Measurements from ENCODE around the gene DRD3.

Gene DRD3

DNA sequence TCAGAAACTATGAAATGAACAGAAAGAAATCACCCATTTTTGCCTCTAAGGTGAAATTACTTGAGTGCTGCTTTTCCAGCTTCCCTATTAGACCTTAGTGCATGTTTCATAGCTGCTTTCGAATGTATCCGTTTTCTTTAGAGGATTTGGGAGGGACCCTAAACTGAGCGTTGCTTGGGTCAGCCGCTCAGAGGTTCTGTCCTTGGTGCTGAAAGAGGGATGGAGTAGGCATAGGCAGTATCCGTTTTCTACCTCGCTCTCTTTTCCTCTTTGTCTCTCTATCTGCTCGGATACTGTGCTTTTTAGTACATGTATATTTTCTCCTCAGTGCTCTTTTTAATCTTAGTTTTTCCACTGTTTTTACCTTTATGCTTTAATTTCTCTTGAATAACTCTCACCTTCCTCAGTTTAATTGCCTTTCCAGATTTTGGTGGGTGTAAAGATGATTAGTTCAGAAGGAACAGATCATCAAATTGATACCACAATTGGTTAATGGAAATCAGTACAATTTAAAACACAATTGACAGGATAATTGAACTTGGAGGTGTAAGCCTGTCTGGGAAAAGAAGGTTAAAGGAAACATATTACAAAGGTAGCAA is at the start of gene DRD3:
TSS of gene DRD3 (minus strand) at position 283 of the 599 bp plus-strand sequence. CDS start 7,060 bp downstream, outside the sequence.
- H3K4me1 Mint-ChIP-seq (ENCODE audit: low read depth): peaks cover 7% of the 10 kb centered on the region

DNA sequence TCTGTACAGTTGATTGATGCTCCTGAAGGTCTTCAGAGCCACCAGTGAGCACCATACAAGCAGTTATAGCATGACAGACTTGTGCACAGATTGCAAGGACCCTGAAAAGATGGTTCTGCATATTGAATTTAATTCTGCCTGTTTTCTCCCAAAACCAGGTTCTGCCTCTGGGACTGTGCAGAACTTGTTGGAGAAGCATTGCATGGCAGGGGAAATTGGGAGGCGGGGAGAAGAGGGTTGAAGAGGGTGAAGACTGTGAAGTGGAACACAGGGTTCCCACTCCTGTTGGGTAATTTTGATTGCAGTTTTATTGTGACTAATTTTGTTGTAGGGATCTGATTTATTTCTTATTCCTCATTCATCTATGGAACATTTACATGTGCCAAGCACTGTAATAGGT is 48.2 kb upstream of the DRD3 start:
- Mint-ChIP-seq H3K4me3 (no peak overlapping the region), H3K9me3 (peaks cover 28% of the 10 kb centered on the region), H3K36me3 (ENCODE audit: low read depth) (peaks cover 49% of the 10 kb centered on the region), H3K27me3 (no peaks in the 10 kb centered on the region), H3K27ac (peak overlapping the region; percentile 93), H3K4me1 (ENCODE audit: low read depth) (peaks cover 84% of the 10 kb centered on the region)
- DNase-seq: no peak

More for the DNA sequence above, at the start of gene DRD3:
- Mint-ChIP-seq H3K4me3 (no peak within 1 kb of the TSS), H3K36me3 (ENCODE audit: low read depth) (no peaks in the 10 kb centered on the region), H3K27me3 (peaks cover 8% of the 10 kb centered on the region), H3K9me3 (peaks cover under 1% of the 10 kb centered on the region), H3K27ac (no peak within 1 kb of the TSS)
- DNase-seq: no peak

DNA sequence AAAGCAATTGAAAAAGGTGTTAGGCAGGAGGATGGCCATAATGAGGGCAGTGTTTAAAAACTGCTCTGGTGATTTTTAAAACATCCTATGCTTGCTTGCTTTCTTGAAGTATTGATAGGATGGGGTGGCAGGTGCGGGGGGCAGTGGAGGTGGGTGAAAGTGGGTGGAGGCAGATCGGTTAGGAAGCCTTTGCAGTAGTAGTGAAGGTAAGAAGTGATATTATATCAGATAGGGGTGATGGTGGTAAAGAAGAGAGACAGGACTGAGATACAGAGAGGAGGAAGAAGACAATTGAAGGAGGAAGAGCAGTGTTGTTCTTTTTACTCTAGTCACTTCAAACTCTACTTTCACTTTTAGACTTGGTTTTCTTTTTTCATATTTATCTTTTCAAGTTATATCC is 47.5 kb upstream of the DRD3 start:
- no peak for DNase-seq
- H3K9me3 Mint-ChIP-seq: peaks cover 30% of the 10 kb centered on the region
- no peaks in the 10 kb centered on the region for H3K27me3 Mint-ChIP-seq
- H3K27ac Mint-ChIP-seq: peak overlapping the region; percentile 93
- H3K4me1 Mint-ChIP-seq (ENCODE audit: low read depth): peaks cover 77% of the 10 kb centered on the region
- H3K36me3 Mint-ChIP-seq (ENCODE audit: low read depth): peaks cover 53% of the 10 kb centered on the region
- peak overlapping the region; percentile 54 for H3K4me3 Mint-ChIP-seq

DNA sequence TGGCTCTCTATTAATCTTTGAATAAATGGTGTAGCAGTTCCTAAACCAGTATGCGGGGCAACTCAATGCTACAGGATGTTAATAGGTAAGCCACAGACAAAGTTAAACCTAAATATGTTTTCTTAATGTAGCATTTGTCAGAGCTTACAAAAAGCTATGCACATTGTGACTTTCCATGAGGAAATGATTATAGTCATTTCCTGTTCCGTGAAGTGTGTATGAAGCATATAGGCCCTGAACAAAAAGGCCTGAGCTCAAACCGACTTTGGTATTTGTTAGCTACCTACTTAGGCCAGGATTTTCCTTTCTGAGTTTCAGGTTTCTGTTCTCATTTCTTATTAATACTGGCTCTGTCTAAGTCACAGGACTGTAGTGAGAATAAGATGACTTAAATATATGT is 44.3 kb upstream of the DRD3 start:
- H3K27me3 Mint-ChIP-seq: no peaks in the 10 kb centered on the region
- no peak for DNase-seq
- H3K36me3 Mint-ChIP-seq (ENCODE audit: low read depth): peaks cover 62% of the 10 kb centered on the region
- H3K27ac Mint-ChIP-seq: peak overlapping the region; percentile 98
- peaks cover 49% of the 10 kb centered on the region for H3K4me1 Mint-ChIP-seq (ENCODE audit: low read depth)
- H3K9me3 Mint-ChIP-seq: peaks cover 30% of the 10 kb centered on the region
- no peak overlapping the region for H3K4me3 Mint-ChIP-seq

DNA sequence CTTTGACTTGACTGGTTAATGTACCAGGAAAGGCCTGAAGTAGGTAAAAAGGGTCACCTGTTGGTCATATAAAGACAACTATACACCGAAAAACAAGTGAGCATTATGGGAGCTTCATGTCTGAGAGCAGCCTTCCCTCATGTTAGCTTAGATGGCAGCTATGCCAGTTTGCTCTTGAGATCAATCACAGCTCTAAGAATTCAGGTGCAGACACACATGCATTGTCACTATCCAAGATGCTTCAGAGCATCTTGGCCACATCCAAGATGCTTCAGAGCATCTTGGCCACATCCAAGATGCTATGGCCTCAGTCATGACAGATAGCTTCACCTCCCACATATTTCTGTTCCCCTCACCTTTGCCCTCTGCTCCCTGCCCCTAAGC is 43.0 kb upstream of the DRD3 start:
- Mint-ChIP-seq H3K36me3 (ENCODE audit: low read depth) (peaks cover 62% of the 10 kb centered on the region), H3K4me1 (ENCODE audit: low read depth) (peaks cover 38% of the 10 kb centered on the region), H3K9me3 (peaks cover 30% of the 10 kb centered on the region), H3K27ac (peak overlapping the region; percentile 98), H3K27me3 (no peaks in the 10 kb centered on the region), H3K4me3 (peak overlapping the region; percentile 28)
- DNase-seq: no peak

DNA sequence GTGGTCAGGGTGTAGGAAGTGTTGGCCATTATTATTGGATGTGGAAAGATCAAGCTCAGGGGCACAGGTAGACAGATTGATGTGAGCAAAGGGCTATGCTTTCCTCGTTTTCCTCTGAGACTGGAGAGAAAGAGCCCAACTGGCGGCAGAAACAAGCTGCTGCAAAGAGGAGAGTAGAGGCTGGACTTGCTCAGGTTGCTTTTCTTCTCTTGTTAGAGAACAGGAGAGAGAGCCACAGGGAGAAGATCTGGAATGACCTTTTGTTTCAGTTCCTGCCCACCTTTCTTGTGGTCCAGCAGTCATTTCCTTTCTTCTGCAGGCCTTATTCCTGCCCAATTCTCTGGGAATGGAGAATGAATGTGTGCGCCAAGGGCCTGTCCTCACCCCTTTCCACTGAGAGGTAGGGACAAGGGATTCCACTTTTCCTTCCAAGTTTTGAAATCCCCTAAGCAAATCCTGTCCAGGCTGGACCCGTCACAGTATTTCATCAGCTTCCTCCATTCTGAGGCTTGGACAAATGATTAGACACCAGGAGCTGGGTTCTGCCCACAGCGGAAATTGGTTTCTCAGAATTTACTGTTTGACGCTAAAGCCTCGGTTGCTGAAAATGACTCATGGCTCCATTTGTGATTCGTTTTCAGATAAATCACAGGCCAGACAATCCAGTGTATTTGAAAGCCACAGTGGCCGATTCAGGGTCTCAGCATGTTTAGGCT is 42.5 kb upstream of the DRD3 start:
- peaks cover 56% of the 10 kb centered on the region for H3K36me3 Mint-ChIP-seq (ENCODE audit: low read depth)
- no peak for DNase-seq

GRCh38 chr3:114219741-114220140 is 40.9 kb upstream of the DRD3 start:
- no peaks in the 10 kb centered on the region for H3K27me3 Mint-ChIP-seq
- peak overlapping the region; percentile 98 for H3K27ac Mint-ChIP-seq
- no peak for DNase-seq
- no peak overlapping the region for H3K4me3 Mint-ChIP-seq
- peaks cover 17% of the 10 kb centered on the region for H3K9me3 Mint-ChIP-seq
- H3K4me1 Mint-ChIP-seq (ENCODE audit: low read depth): peaks cover 17% of the 10 kb centered on the region
- peaks cover 40% of the 10 kb centered on the region for H3K36me3 Mint-ChIP-seq (ENCODE audit: low read depth)

More for the DNA sequence above, 42.5 kb upstream of the DRD3 start:
- peak overlapping the region; percentile 47 for H3K4me3 Mint-ChIP-seq
- peak overlapping the region; percentile 98 for H3K27ac Mint-ChIP-seq
- peaks cover 32% of the 10 kb centered on the region for H3K4me1 Mint-ChIP-seq (ENCODE audit: low read depth)
- no peaks in the 10 kb centered on the region for H3K27me3 Mint-ChIP-seq
- H3K9me3 Mint-ChIP-seq: peaks cover 30% of the 10 kb centered on the region

DNA sequence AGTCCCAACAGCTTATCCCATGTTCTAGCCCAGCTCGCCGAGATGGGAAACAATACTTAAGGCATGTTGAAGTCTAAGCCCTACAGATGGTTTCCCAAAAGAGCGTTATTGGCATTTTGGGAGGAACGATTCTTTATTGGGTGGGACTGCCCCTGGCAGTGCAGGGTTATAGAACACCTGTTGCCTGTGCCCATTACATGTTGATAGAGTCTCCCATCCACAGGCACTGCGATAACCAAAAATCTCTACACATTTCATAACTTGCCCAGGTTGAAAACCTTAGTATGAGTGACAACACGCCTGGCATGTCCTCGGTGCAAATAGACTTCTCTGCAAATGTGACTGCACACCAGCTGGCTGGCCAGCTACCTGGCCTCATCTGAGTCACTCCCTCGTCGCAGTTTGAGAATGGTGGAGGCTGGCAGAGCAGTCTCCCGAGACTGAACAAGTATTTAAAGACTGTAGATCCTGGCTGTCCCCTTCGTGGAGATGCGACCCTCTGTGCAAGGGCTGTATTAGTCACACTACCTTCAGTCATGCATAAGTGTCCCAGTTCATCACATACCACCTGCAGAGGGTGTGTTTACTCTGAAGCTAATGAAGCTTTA is 39.8 kb upstream of the DRD3 start:
- H3K4me1 Mint-ChIP-seq (ENCODE audit: low read depth): peaks cover 7% of the 10 kb centered on the region
- peak overlapping the region; percentile 73 for H3K27ac Mint-ChIP-seq
- H3K36me3 Mint-ChIP-seq (ENCODE audit: low read depth): peaks cover 31% of the 10 kb centered on the region
- peaks cover 9% of the 10 kb centered on the region for H3K9me3 Mint-ChIP-seq
- H3K27me3 Mint-ChIP-seq: no peaks in the 10 kb centered on the region
- H3K4me3 Mint-ChIP-seq: no peak overlapping the region
- no peak for DNase-seq

DNA sequence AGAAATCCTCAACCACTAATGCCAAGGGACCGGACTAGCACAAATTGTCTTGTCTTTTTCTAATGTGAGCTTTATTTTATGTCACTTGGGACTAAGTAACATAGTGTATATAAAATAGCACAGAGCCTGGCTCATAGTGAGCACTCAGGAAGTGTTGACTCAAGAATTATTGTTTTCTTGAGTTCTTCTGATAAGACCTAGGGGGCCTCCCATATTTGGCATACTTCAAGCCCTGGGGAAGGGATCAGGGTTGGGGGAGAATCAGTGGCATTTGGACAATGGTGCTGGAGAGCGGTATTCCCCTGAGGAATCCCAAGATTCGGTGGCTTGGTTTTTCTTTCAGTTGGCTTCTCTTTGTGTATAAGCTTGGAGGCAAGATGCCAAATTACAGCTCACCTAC is 39.2 kb upstream of the DRD3 start:
- Mint-ChIP-seq H3K4me3 (no peak overlapping the region), H3K9me3 (peaks cover 5% of the 10 kb centered on the region), H3K4me1 (ENCODE audit: low read depth) (peaks cover 1% of the 10 kb centered on the region), H3K27me3 (no peaks in the 10 kb centered on the region), H3K36me3 (ENCODE audit: low read depth) (peaks cover 27% of the 10 kb centered on the region), H3K27ac (no peak overlapping the region)
- no peak for DNase-seq

DNA sequence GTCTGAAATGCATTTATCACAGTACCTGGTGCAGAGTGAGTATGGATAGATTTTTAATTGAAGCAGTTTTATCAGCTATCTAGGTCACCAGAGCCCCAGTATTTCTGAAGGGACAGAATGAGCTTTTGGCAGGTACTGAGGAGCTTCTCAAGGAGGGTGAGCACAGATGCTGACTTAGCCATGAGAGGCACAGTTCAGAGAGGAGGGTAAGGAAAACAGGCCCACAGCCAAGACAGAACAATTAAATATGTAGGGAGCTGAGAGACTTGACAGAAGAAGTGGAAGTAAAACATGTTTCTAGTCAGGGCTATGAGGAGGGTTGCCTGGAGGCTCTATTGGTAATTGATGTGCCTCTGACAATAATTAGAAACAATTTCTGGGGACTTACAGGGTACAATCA is 38.4 kb upstream of the DRD3 start:
- Mint-ChIP-seq H3K27ac (no peak overlapping the region), H3K27me3 (no peaks in the 10 kb centered on the region), H3K4me1 (ENCODE audit: low read depth) (no peaks in the 10 kb centered on the region), H3K4me3 (peak overlapping the region; percentile 15), H3K9me3 (peaks cover 4% of the 10 kb centered on the region), H3K36me3 (ENCODE audit: low read depth) (peaks cover 27% of the 10 kb centered on the region)
- no peak for DNase-seq

DNA sequence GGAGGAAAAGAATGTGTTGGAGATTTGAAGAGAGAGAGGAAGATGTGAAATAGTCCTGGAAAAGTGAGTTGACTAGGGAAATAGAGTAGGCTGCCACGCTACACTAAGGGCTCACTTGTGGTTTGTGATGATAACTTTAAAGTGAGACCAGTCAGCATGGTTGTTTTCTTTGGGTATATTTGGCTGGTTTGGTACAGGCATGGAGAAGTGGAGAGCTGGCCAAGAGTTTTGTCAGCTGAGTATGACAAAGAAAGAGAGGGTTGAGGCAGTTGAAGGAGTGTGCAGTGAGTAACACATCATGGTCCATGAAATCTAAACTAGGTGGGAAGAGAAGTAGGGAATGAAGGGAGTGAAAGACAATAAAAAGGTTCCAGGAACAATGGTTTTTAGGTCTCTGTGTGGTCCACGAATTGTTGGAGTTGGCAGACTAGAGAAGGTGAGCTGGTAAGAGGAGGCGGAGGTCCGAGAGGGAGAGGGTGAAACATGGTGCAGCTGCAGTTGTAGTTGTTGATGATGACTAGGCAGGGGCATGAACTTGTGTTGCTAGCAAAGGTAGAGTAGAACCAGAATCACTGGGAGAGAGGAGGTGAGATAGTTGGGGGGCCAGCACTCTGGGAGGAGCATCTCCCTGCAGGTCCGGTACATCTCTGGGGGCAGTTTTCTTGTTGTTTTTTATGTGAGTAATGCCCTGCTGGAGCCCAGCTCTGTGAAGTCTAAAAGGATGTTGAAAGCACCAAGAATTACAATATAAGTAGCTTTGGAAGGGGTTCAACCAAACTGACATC is 37.5 kb upstream of the DRD3 start:
- H3K36me3 Mint-ChIP-seq (ENCODE audit: low read depth): peaks cover 23% of the 10 kb centered on the region
- no peaks in the 10 kb centered on the region for H3K9me3 Mint-ChIP-seq

DNA sequence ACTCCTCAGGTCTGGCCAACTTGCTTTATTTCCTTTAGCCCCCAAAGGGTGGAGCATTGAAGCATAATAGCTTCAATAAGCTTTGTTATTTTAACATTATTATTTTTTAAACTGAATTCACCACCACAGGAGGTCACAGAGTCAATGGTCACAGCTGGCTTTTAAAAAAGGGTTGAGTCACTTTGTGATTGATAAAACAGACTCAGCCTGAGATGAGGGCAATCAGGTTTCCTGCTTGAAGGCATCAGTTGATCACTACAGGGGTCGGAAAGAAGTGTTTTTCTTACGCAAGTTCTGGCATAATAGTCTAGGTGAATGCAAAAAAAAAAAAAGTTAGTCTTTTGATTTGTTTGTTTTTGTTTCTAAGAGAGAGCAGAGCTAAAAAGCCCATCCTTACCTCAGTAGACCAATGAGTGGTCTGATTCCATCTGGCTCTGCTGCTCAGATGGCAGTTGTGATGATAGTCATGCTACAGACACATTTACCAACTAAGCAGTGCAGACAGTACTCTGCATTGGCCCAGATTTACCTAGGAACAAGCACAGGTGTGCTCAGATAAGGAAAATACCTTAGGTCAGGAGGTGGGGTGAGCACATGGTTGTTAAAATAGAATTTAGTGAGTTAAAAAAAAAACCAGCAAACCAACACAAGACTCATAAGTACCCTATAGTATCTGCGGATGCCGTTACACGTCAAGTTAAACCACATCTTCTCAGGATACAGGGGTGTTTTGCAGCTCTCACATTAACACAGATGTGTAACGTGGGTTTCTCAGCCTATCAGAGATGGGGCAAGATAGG is 35.9 kb upstream of the DRD3 start:
- Mint-ChIP-seq H3K36me3 (ENCODE audit: low read depth) (peaks cover 15% of the 10 kb centered on the region), H3K27ac (no peak overlapping the region), H3K9me3 (peaks cover 4% of the 10 kb centered on the region), H3K4me3 (no peak overlapping the region), H3K27me3 (no peaks in the 10 kb centered on the region), H3K4me1 (ENCODE audit: low read depth) (no peaks in the 10 kb centered on the region)
- no peak for DNase-seq

More for the DNA sequence above, 37.5 kb upstream of the DRD3 start:
- Mint-ChIP-seq H3K27me3 (no peaks in the 10 kb centered on the region), H3K27ac (no peak overlapping the region), H3K4me1 (ENCODE audit: low read depth) (no peaks in the 10 kb centered on the region), H3K4me3 (no peak overlapping the region)
- no peak for DNase-seq

GRCh38 chr3:114213627-114214541 is 35.0 kb upstream of the DRD3 start:
- Mint-ChIP-seq H3K36me3 (ENCODE audit: low read depth) (peaks cover 14% of the 10 kb centered on the region), H3K9me3 (peaks cover 4% of the 10 kb centered on the region), H3K27ac (no peak overlapping the region), H3K4me3 (no peak overlapping the region), H3K27me3 (no peaks in the 10 kb centered on the region), H3K4me1 (ENCODE audit: low read depth) (no peaks in the 10 kb centered on the region)
- peak; percentile 79 for DNase-seq

All from activated T-cell treated with anti-CD3 and anti-CD28 coated beads, Interleukin-2, amount 50 U/mL, for 24 hours (primary cell).